Left ventricle myocardium inferior (tissue), 1 donor: ENCODE measurements around the gene ITGAD. TPM values are rescaled to one million over a fixed set of nuclear protein-coding genes. Genes with fewer than 3 reads are reported as not detected.

Experiments
- DNase-seq: peaks from one replicate; pipeline ENCODE4 v3.0.0-alpha.2; 2020
- H3K27ac ChIP-seq: fragments of 200-600 bp; replicated peaks from 2 replicates; pipeline ENCODE4 v1.8.0; 2021
- H3K27me3 ChIP-seq: fragments of 200-600 bp; 2 replicates; pipeline ENCODE4 v1.8.0; 2021; ENCODE audit warnings: low read depth
- H3K36me3 ChIP-seq: fragments of 200-600 bp; 2 replicates; pipeline ENCODE4 v1.8.0; 2021
- H3K4me1 ChIP-seq: fragments of 200-600 bp; 2 replicates; pipeline ENCODE4 v1.8.0; 2021
- H3K4me3 ChIP-seq: fragments of 200-600 bp; 2 replicates; pipeline ENCODE4 v1.8.0; 2021; ENCODE audit warnings: mild to moderate bottlenecking, moderate library complexity
- H3K9me3 ChIP-seq: fragments of 200-600 bp; replicated peaks from 2 replicates; pipeline ENCODE4 v1.8.0; 2021
- intact Hi-C: fragments of 100-400 bp; cut with micrococcal nuclease; formaldehyde crosslinking; loops from one replicate; pipeline ENCODE4 v1.11.0; 2022
- total RNA-seq: library from RNA; stranded (reverse); fragmentation: NEBNext Ultra II Directional; extraction: Animal tissue kit (Norgen Biotek cat#: 25700); gene quantifications from one replicate; pipeline ENCODE4 v1.2.1, GENCODE V29; 2021
- TF ChIP-seq, protein P1 (sequence below): fragments of 200-600 bp; IDR thresholded peaks from 2 replicates; pipeline ENCODE4 v1.8.0; 2021; ENCODE audit warnings: antibody characterized with exemption, mild to moderate bottlenecking, borderline replicate concordance
- donor health status: DM: no; HTN: yes; CAD: no; lungs with severe emphysema.

Gene ITGAD
- total RNA-seq, 1 donor from 2014 or later: not detected

DNA sequence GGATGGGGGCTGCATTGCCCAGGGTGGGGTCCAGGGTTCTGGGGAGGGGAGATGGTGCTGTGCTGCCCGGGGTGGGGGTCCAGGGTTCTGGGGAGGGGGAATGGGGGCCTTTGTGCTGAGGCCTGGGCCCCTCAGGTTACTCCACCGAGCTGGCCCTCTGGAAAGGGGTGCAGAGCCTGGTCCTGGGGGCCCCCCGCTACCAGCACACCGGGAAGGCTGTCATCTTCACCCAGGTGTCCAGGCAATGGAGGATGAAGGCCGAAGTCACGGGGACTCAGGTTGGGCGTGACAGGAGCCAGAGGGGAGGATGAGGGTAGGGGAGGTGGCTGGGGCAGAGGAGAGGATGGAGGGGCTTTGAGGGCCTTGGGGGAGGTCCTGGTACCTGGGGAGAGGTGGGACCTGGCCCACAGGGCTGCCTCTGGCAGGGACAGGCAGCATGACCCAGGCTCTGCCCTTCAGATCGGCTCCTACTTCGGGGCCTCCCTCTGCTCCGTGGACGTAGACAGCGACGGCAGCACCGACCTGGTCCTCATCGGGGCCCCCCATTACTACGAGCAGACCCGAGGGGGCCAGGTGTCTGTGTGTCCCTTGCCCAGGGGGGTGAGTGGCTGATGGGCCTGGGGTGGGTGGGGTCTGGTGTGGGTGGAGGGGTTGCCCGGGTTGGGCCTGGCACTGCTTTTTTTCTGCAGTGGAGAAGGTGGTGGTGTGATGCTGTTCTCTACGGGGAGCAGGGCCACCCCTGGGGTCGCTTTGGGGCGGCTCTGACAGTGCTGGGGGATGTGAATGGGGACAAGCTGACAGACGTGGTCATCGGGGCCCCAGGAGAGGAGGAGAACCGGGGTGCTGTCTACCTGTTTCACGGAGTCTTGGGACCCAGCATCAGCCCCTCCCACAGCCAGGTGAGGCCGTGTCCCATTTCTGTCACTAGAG lies 30.4 kb upstream of the ITGAD start:
- Histone ChIP-seq H3K27me3 (peaks cover 28% of the 10 kb centered on the region), H3K36me3 (no peaks in the 10 kb centered on the region), H3K4me3 (no peak overlapping the region), H3K9me3 (no peaks in the 10 kb centered on the region), H3K4me1 (peaks cover 6% of the 10 kb centered on the region), H3K27ac (no peak overlapping the region)
- DNase-seq: no peak
- TF ChIP-seq, protein P1, sequence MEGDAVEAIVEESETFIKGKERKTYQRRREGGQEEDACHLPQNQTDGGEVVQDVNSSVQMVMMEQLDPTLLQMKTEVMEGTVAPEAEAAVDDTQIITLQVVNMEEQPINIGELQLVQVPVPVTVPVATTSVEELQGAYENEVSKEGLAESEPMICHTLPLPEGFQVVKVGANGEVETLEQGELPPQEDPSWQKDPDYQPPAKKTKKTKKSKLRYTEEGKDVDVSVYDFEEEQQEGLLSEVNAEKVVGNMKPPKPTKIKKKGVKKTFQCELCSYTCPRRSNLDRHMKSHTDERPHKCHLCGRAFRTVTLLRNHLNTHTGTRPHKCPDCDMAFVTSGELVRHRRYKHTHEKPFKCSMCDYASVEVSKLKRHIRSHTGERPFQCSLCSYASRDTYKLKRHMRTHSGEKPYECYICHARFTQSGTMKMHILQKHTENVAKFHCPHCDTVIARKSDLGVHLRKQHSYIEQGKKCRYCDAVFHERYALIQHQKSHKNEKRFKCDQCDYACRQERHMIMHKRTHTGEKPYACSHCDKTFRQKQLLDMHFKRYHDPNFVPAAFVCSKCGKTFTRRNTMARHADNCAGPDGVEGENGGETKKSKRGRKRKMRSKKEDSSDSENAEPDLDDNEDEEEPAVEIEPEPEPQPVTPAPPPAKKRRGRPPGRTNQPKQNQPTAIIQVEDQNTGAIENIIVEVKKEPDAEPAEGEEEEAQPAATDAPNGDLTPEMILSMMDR: no peak
- intact Hi-C loops: no loop called here

DNA sequence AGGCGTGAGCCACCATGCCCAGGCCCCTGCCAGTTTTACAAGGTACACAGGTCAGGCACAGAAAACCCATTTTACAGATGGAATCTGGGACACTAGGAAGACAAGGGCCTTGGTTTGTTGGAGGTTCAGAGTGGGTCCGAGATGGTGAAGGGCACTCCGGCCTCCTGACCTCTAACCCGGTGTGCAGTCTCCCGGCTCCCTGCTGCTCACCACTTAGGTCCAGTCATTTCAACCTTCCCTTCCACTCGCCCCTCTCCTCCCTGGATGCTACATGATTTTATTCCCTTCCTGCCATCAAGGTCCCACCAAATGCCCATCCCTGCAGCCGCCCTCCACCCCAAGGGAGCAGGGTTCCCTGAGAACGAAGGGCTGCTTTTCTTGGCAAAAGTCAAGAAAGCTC lies 29.4 kb upstream of the ITGAD start:
- H3K4me1 ChIP-seq: no peaks in the 10 kb centered on the region
- no peak for DNase-seq
- no peak overlapping the region for H3K27ac ChIP-seq
- H3K4me3 ChIP-seq: no peak overlapping the region
- intact Hi-C loops: no loop called here
- no peaks in the 10 kb centered on the region for H3K36me3 ChIP-seq
- peaks cover 28% of the 10 kb centered on the region for H3K27me3 ChIP-seq
- H3K9me3 ChIP-seq: no peaks in the 10 kb centered on the region
- TF ChIP-seq, protein P1: no peak

DNA sequence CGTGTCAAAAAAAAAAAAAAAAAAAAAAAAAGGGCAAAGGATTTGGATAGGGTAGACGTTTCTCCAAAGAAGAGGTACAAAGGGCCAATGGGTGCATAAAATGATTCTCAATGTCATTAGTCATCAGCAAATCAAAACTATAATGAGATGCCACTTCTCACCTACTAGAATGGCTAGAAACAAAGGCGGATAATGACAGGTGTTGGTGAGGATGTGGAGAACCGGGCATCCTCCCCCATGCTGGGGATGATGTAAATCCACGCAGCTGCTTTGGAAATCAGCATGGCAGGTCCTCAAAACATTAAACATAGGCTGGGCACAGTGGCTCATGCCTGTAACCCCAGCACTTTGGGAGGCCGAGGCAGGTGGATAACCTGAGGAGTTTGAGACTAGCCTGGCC lies 28.7 kb upstream of the ITGAD start:
- Histone ChIP-seq H3K4me1 (no peaks in the 10 kb centered on the region), H3K27ac (no peak overlapping the region), H3K27me3 (peaks cover 28% of the 10 kb centered on the region), H3K36me3 (no peaks in the 10 kb centered on the region), H3K9me3 (no peaks in the 10 kb centered on the region), H3K4me3 (no peak overlapping the region)
- TF ChIP-seq, protein P1: no peak
- intact Hi-C loops: no loop called here
- no peak for DNase-seq

DNA sequence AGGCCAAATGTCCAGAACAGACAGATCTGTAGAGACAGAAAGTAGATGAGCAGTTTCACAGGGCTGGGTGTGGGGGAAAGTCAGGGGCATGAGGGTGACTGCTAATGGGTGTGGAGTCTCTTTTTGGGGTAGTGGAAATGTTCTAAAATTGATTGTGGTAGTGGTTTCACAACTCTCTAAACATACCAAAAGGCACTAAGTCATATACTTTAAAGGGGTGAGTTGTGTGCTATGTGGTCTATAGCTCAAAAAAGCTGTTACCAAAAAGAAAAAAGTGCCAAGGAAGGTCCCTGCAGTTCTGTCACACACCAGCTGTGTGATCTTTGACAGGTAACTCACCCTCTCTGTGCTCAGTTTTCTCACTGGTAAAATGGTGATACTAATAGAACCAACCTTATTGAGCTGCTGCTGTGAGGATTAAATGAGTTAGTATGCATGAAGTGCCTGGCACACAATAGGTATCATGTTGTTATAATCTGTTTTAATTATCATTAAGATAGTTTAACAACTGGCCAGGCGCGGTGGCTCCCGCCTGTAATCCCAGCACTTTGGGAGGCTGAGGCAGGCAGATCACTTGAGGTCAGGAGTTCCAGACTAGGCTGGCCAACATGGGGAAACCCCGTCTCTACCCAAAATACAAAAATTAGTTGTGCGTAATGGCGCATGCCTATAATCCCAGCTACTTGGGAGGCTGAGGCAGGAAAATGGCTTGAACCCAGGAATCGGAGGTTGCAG lies 27.8 kb upstream of the ITGAD start:
- no peak for DNase-seq
- intact Hi-C loops: no loop called here
- no peaks in the 10 kb centered on the region for H3K4me1 ChIP-seq

DNA sequence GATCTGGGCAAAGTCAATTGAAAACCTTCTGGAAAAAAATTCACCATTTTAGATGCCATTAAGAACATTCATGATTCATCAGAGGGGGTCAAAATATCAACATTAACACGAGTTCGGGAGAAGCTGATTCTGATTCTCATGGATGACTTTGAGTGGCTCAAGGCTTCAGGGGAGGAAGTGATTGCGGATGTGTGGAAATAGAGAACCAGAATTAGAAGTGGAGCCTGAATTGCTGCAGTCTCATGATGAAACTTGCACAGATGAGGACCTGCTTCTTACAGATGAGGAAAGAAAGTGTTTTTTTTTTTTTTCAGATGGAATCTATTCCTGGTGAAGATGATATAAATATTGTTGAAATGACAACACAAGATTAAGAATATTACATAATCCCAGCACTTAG lies 25.3 kb upstream of the ITGAD start:
- H3K27ac ChIP-seq: no peak overlapping the region
- H3K27me3 ChIP-seq: peaks cover 44% of the 10 kb centered on the region
- no peaks in the 10 kb centered on the region for H3K9me3 ChIP-seq
- H3K4me3 ChIP-seq: no peak overlapping the region
- no peak for DNase-seq
- H3K36me3 ChIP-seq: no peaks in the 10 kb centered on the region
- intact Hi-C loops: no loop called here
- no peaks in the 10 kb centered on the region for H3K4me1 ChIP-seq
- TF ChIP-seq, protein P1: no peak

More for the DNA sequence above, 27.8 kb upstream of the ITGAD start:
- Histone ChIP-seq H3K27ac (no peak overlapping the region), H3K9me3 (no peaks in the 10 kb centered on the region), H3K27me3 (peaks cover 35% of the 10 kb centered on the region), H3K4me3 (no peak overlapping the region), H3K36me3 (no peaks in the 10 kb centered on the region)
- TF ChIP-seq, protein P1: no peak
